SJSA1 (cell line): Measurements from ENCODE around the gene IGF2. TPM values are rescaled to one million over a fixed set of nuclear protein-coding genes. Genes with fewer than 3 reads are reported as not detected.

Experiments
- DNase-seq, 2 experiments: peaks; one replicate each; pipeline ENCODE4 v3.0.0-alpha.2; 2015 to 2020; ENCODE audit warnings: low spot score in 2 of 2, low read depth in 1 of 2
- H3K27ac ChIP-seq: fragments of 250-450 bp; sonication (Bioruptor Pico); 2 replicates; pipeline ENCODE4 v1.5.1; 2020; ENCODE audit warnings: mild to moderate bottlenecking, moderate library complexity
- H3K27me3 ChIP-seq: fragments of 250-450 bp; sonication (Bioruptor Pico); replicated peaks from 2 replicates; pipeline ENCODE4 v1.5.1; 2020; ENCODE audit warnings: mild to moderate bottlenecking, moderate library complexity
- H3K36me3 ChIP-seq: fragments of 250-450 bp; sonication (Bioruptor Pico); 2 replicates; pipeline ENCODE4 v1.5.1; 2020; ENCODE audit warnings: mild to moderate bottlenecking
- H3K4me1 ChIP-seq: fragments of 250-450 bp; sonication (Bioruptor Pico); replicated peaks from 2 replicates; pipeline ENCODE4 v1.6.1; 2021; ENCODE audit warnings: mild to moderate bottlenecking
- H3K4me3 ChIP-seq: fragments of 250-450 bp; sonication (Bioruptor Pico); 2 replicates; pipeline ENCODE4 v1.5.1; 2020; ENCODE audit warnings: mild to moderate bottlenecking
- H3K9me3 ChIP-seq: fragments of 250-450 bp; sonication (Bioruptor Pico); replicated peaks from 2 replicates; pipeline ENCODE4 v1.5.1; 2020; ENCODE audit warnings: mild to moderate bottlenecking
- total RNA-seq: library from RNA; depleted of rRNA; stranded (reverse); fragments of >200 nt; shearing (Covaris generic); gene quantifications from 2 replicates; pipeline ENCODE4 v1.2.3, GENCODE V29; 2014

Gene IGF2
- total RNA-seq, 1 experiment from 2014 or later: 31.5 TPM

- no peak for DNase-seq
- Histone ChIP-seq H3K27ac (no peak overlapping the region), H3K27me3 (peaks cover 14% of the 10 kb centered on the region), H3K9me3 (no peaks in the 10 kb centered on the region), H3K4me1 (peaks cover 31% of the 10 kb centered on the region), H3K4me3 (no peak overlapping the region), H3K36me3 (no peaks in the 10 kb centered on the region)
These were observed 37.3 kb upstream of the IGF2 start for GRCh38 chr11:2176389-2176900.

GRCh38 chr11:2175659-2176058 lies 36.5 kb upstream of the IGF2 start:
- Histone ChIP-seq H3K27me3 (peaks cover 21% of the 10 kb centered on the region), H3K36me3 (no peaks in the 10 kb centered on the region), H3K4me3 (no peak overlapping the region), H3K9me3 (no peaks in the 10 kb centered on the region), H3K27ac (no peak overlapping the region), H3K4me1 (peaks cover 25% of the 10 kb centered on the region)
- DNase-seq: peak in 1 of 2 experiments; percentile 73

- Histone ChIP-seq H3K9me3 (no peaks in the 10 kb centered on the region), H3K27me3 (peaks cover 32% of the 10 kb centered on the region), H3K4me1 (peaks cover 20% of the 10 kb centered on the region), H3K27ac (no peak overlapping the region), H3K36me3 (no peaks in the 10 kb centered on the region), H3K4me3 (no peak overlapping the region)
- no peak for DNase-seq
These were observed 35.2 kb upstream of the IGF2 start for GRCh38 chr11:2174361-2174760.

- peaks cover 14% of the 10 kb centered on the region for H3K4me1 ChIP-seq
These were observed 34.6 kb upstream of the IGF2 start for GRCh38 chr11:2173761-2174160.

GRCh38 chr11:2173150-2173693 lies 34.0 kb upstream of the IGF2 start:
- Histone ChIP-seq H3K4me1 (peaks cover 9% of the 10 kb centered on the region), H3K36me3 (no peaks in the 10 kb centered on the region), H3K27ac (no peak overlapping the region), H3K4me3 (no peak overlapping the region), H3K27me3 (peaks cover 37% of the 10 kb centered on the region), H3K9me3 (no peaks in the 10 kb centered on the region)
- no peak for DNase-seq

More at GRCh38 chr11:2173761-2174160, 34.6 kb upstream of the IGF2 start:
- no peak for DNase-seq
- H3K27me3 ChIP-seq: peaks cover 35% of the 10 kb centered on the region
- H3K4me3 ChIP-seq: no peak overlapping the region
- no peaks in the 10 kb centered on the region for H3K36me3 ChIP-seq
- no peak overlapping the region for H3K27ac ChIP-seq
- no peaks in the 10 kb centered on the region for H3K9me3 ChIP-seq

- peaks cover 43% of the 10 kb centered on the region for H3K27me3 ChIP-seq
These were observed 33.5 kb upstream of the IGF2 start for GRCh38 chr11:2172676-2173075.

GRCh38 chr11:2171591-2172003 lies 32.4 kb upstream of the IGF2 start, which contains the start of gene TH:
TSS of gene TH (minus strand) at chr11:2171815. CDS start at chr11:2171786, 29 bp downstream.
- H3K4me1 ChIP-seq: peaks cover 8% of the 10 kb centered on the region
- H3K4me3 ChIP-seq: no peak within 1 kb of the TSS
- no peaks in the 10 kb centered on the region for H3K36me3 ChIP-seq
- H3K27me3 ChIP-seq: peaks cover 52% of the 10 kb centered on the region
- no peaks in the 10 kb centered on the region for H3K9me3 ChIP-seq
- H3K27ac ChIP-seq: no peak within 1 kb of the TSS
- no peak for DNase-seq

More at GRCh38 chr11:2172676-2173075, 33.5 kb upstream of the IGF2 start:
- Histone ChIP-seq H3K36me3 (no peaks in the 10 kb centered on the region), H3K9me3 (no peaks in the 10 kb centered on the region), H3K27ac (no peak overlapping the region), H3K4me1 (peaks cover 8% of the 10 kb centered on the region), H3K4me3 (no peak overlapping the region)
- no peak for DNase-seq

- Histone ChIP-seq H3K4me3 (no peak overlapping the region), H3K9me3 (no peaks in the 10 kb centered on the region), H3K4me1 (no peaks in the 10 kb centered on the region), H3K27me3 (peaks cover 69% of the 10 kb centered on the region), H3K36me3 (no peaks in the 10 kb centered on the region), H3K27ac (no peak overlapping the region)
- no peak for DNase-seq
These were observed 30.7 kb upstream of the IGF2 start for GRCh38 chr11:2169626-2170570.

GRCh38 chr11:2169005-2169378 lies 29.8 kb upstream of the IGF2 start:
- Histone ChIP-seq H3K4me1 (no peaks in the 10 kb centered on the region), H3K27ac (no peak overlapping the region), H3K27me3 (peaks cover 76% of the 10 kb centered on the region), H3K4me3 (no peak overlapping the region), H3K9me3 (no peaks in the 10 kb centered on the region), H3K36me3 (no peaks in the 10 kb centered on the region)
- DNase-seq: no peak

- Histone ChIP-seq H3K27ac (no peak overlapping the region), H3K4me3 (no peak overlapping the region), H3K36me3 (no peaks in the 10 kb centered on the region), H3K27me3 (peaks cover 81% of the 10 kb centered on the region), H3K4me1 (no peaks in the 10 kb centered on the region), H3K9me3 (no peaks in the 10 kb centered on the region)
- DNase-seq: no peak
These were observed 29.3 kb upstream of the IGF2 start for GRCh38 chr11:2168286-2169004.

GRCh38 chr11:2167141-2168045 lies 28.2 kb upstream of the IGF2 start:
- Histone ChIP-seq H3K4me3 (no peak overlapping the region), H3K9me3 (no peaks in the 10 kb centered on the region), H3K27ac (no peak overlapping the region), H3K36me3 (no peaks in the 10 kb centered on the region), H3K4me1 (no peaks in the 10 kb centered on the region), H3K27me3 (peaks cover 84% of the 10 kb centered on the region)
- no peak for DNase-seq

- Histone ChIP-seq H3K4me1 (no peaks in the 10 kb centered on the region), H3K27ac (no peak overlapping the region), H3K4me3 (no peak overlapping the region), H3K36me3 (no peaks in the 10 kb centered on the region), H3K9me3 (no peaks in the 10 kb centered on the region), H3K27me3 (peaks cover 72% of the 10 kb centered on the region)
- no peak for DNase-seq
These were observed 27.1 kb upstream of the IGF2 start for GRCh38 chr11:2166091-2166851.
